ENCODE results near the gene C1S.
A peak's percentile ranks its signal among the peaks of the same experiment; 100 is the strongest.
"Not testable (repeated sequence)": the region's sequence is repeated elsewhere in the genome, so short reads cannot be mapped to it uniquely, and the experiment has no call there.

C1S gene

DNA sequence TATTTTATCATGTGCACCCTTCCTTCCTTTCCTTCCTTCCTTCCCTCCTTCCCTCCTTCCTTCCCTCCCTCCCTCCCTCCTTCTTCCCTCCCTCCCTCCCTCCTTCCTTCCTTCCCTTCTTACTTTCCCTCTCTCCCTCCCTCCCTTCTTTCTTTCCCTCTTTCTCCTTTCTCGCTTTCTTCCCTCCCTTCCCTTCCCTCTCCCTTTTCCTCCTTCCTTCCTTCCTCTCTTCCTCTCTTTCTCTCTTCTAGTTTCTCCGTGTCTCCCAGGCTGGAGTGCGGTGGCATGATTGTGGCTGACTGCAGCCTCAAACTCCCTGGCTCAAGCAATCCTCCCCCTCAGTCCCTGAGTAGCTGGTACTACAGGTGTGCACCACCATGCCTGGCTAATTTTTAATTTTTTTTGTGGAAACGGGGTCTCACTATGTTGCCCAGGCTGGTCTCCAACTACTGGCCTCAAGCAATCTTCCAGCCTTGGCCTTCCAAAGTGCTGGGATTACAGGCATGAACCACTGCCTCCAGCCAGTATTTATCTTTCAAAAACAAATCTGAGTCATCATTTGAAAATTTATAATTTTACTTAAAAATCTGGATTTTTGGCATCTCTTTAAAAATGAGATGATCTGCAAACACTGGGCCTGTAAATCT is 40.7 kb downstream of the C1S start:
- DNase-seq (ENCODE audit: low read depth in 2 of 2, low spot score in 1 of 2) = no peak

- DNase-seq (ENCODE audit: low read depth in 2 of 2, low spot score in 1 of 2) = no peak
Measured at GRCh38 chr12:7101694-7102131, 41.2 kb downstream of the C1S start.

DNA sequence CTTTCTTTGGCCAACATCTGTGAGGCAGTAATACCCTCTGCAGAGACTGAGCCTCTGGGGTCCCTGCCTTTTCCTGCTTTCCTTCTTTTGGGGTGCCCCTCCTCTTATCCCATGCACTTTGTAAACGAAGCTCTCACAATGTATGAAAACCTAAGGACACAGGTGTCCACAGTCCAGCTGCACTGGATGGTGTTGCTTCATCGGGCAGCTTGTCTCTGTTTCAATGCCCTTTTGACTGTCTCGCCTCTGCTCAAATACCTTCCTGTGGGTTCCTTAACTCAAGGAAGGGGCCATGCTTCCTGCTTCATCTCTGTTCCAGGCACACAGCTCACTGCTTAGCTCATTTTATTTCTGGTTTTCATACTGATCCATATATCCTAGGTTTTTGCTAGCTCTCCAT is 42.1 kb downstream of the C1S start:
- no peak for DNase-seq (ENCODE audit: low read depth in 2 of 2, low spot score in 1 of 2)

DNA sequence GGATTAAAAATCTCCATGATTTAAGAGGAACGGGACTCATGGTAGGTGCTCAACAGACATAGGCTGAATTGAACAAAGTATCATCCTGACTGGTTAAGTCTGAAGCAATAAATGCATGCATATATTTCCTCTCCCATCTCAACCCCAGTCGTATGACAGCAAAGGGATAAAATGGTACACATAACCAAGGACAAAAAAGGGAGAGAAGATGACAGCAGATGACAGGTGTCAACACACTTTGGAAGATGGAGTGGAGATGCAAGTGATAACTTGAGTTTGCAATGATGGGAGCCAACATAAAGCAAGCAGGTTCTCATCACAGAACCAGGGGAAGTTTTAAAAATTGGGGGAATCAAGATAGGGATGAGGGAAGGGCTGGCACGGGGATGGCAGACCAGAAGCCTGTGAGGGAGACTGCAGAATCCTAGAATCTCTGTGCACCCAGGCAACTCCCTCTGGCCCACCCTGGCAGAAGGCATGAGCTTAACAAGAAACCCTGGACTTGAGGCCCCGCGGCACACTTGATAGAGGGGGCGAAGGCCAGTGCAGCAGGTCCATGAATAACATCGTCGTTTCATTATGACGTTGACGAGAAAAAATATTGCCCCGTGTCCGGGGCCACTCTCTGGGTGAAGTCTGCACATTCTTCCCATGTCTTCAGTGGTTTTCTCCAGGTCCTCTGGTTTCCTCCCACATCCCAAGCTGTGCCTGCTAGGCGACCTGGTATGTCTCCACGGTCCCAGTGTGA is 43.5 kb downstream of the C1S start:
- no peak for DNase-seq (ENCODE audit: low read depth in 2 of 2, low spot score in 1 of 2)

DNA sequence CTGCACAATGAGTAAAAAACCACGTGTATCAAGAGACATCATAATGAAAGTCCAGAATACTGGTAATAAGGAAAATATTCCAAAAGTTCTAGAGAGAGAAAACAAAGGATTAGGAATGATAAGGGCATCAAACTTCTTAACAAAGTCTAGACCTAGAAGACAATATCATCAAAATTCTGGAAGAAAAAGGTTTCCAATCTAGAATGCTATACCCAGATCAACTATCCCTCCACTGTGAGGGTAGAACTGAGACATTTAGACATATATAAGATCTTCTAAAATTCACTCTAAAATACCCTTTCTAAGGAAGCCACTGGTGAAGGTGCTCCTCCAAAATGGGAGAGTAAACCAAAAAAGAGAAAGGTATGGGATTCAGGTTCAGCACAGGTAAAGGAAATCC is 45.6 kb downstream of the C1S start:
- DNase-seq (ENCODE audit: low read depth in 2 of 2, low spot score in 1 of 2) = no peak

DNA sequence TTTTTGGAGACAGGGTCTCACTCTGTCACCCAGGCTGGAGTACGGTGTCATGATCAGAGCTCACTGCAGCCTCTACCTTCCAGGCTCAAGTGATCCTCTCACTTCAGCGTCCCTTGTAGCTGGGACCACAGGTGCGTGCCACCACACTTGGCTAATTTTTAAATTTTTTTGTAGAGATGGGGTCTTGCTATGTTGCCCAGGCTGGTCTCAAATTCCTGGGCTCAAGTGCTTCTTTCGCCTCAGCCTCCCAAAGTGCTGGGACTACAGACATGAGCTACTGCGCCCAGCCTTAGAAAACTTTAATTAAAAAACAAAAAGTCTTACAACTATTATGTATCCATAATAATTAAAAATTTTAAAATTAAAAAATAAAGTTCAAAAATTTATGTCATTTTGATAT is 46.7 kb downstream of the C1S start:
- not testable (repeated sequence) for DNase-seq (ENCODE audit: low read depth in 2 of 2, low spot score in 1 of 2)

- DNase-seq (ENCODE audit: low read depth in 2 of 2, low spot score in 1 of 2) = no peak
Measured at GRCh38 chr12:7107636-7108002, 47.1 kb downstream of the C1S start.

DNA sequence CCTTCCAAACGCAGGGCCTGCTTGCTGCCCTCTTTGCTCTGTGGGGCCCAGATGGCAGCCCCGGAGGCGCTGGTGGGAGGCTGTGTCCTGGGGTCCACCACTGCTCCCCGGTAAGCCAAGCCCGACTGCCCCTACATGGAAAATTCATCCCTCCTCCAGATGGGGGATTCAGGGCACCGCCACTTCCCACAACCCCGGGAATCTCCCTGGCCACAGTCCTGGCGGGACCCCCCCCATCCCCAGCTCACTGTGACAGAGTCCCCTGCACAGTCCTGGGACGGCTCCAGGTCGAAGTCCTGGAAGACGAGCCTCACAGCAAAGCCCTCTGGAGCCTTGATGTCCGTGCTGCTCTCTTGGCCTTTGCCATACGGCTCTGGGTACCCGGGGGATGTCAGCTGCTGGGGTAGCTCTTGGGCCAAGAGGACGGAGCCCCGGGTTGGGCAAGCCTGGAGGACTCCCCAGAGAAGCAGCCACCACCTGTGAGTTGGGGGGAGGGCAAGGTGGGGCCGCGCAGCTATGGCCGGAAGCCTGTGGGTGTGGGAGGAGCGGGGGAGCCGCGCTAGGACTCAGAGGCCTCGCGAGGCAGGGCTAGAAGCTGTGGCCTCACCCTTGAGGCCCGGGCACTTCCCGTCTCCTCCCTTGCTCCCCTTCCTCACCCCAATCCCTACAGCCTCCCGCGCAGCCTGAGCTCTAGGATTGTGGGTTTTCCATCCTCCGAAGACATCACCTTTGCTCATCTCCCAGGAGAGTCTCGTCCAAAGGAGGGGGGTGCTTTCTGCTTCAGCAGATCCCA is 47.7 kb downstream of the C1S start:
- peak; percentile 31 to 56 for DNase-seq (ENCODE audit: low read depth in 2 of 2, low spot score in 1 of 2)

DNA sequence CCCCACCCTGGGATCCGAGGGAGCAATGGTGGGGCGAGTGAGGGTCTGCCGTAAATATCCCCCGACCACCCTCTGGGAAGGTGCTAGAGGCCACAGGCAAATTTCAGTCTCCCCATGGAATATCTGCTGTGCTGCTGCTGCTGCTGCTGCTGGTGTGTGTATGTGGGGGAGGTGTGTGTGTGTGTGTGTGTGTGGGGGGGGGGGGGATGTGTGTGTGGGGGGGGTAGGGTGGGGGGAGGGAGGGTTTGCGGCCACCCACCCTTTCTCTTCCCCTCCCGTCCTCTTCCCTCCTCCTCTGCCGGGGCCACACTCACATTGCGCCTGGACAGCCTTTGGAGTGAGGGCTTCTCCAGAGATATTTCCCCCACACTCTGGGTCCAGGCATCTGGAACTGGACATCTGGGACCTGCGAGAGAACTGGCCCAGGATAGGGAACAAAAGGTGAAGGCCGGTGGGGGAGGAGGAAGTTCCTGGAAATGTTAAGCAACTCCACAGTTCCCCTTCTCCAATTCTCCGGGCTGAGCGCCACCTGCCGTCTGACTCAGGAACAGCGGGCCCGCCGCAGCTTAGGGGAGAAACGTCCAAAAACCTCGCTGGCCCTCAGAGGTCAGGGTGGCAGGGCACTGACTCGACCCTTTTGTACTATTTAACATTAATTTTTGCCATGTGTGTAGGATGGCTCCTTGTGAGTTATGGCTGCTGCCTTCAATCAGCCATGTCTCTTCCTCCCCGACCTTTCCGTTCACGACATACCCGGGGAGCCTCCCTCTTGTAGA is 48.5 kb downstream of the C1S start, which contains the start of gene C1RL:
TSS of gene C1RL (minus strand) at position 419 of the 776 bp plus-strand sequence. CDS start at position 385, 34 bp downstream.
- DNase-seq (ENCODE audit: low read depth in 2 of 2, low spot score in 1 of 2) = peak; percentile 49 to 80

DNA sequence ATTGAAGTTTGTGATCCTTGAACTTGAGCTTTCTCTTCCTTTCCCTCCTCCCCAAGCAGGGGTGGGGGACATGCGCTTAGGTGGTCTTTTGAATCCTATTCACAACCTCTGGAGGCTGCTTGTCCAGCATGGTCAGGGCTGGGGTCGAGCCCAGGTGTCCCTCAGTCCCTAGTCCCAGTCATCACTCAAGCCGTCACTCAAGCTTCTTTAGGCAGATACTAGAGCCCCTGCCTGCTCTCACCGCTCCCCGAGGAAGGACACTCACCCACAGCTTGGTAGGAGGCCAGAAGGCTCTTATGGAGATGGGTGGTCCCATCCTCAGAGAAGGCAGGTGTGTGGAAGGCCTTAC is 49.0 kb downstream of the C1S start:
- no peak for DNase-seq (ENCODE audit: low read depth in 2 of 2, low spot score in 1 of 2)

- DNase-seq (ENCODE audit: low read depth in 2 of 2, low spot score in 1 of 2) = no peak
Measured at GRCh38 chr12:7110661-7111060, 50.1 kb downstream of the C1S start.

- no peak for DNase-seq (ENCODE audit: low read depth in 2 of 2, low spot score in 1 of 2)
Measured at GRCh38 chr12:7112041-7112440, 51.5 kb downstream of the C1S start.

DNA sequence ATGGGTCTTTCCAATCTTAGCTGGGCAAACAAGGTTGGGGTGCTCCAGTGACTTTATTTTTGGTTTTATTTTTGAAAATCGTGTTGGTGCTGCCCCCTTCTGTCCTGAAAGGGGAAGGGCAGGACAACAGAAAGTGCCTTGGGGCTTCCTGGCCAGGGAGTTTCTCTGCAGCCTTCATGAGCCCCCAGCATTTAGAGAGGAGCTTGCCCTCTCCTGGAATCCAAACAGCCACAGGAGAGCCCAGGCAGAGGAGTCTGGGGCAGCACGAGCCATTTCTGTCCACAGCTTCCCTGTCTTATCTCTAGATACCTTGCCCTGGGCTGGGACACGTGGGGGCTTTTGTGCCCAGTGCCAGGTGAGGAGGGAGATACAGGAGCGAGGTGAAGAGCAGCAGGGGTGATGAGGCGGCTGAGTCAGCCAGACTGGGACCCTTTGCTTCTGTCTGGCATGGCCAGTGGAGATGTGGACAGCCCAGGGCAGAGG is 52.9 kb downstream of the C1S start:
- DNase-seq (ENCODE audit: low read depth in 2 of 2, low spot score in 1 of 2) = no peak

- no peak for DNase-seq (ENCODE audit: low read depth in 2 of 2, low spot score in 1 of 2)
Measured at GRCh38 chr12:7114008-7114407, 53.5 kb downstream of the C1S start.

DNA sequence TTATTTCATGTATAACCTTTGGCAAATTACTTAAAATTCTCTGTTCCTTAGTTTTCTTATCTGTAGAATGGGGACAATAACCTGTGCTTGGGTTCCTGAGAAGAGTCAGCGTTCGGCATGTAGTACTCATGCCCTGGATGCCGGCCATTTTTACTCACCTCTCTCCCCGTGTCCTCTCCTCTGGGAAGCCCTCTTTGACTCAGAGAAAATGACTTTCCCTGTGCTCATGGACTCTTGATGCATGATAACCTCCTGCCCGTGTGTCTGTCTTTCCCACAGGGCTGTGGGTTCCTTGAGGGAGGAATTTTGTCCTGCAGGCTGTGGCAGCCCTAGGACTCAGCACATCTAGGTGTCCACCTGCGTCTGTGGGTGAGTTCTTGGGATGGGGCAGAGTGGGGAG is 54.3 kb downstream of the C1S start:
- no peak for DNase-seq (ENCODE audit: low read depth in 2 of 2, low spot score in 1 of 2)

DNA sequence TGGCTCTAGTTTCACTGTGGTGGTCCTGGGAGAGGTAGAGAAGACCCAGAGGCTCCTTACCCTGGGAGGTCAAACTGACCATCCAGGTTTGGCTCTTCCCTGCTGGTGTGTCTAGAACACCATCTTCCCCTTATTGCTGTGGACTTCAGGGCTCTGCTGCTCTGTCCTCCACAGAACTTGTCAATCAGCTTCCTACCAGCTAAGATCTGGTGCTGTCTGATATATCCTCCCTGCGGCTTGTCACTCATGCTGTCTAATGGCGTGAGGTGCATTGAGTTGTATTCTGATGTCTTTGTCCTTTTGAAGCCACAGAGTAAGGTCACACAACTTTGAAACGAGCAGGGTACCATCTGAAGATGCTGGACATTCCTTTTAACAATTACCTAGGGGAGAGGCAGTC is 55.7 kb downstream of the C1S start:
- DNase-seq (ENCODE audit: low read depth in 2 of 2, low spot score in 1 of 2) = no peak

DNA sequence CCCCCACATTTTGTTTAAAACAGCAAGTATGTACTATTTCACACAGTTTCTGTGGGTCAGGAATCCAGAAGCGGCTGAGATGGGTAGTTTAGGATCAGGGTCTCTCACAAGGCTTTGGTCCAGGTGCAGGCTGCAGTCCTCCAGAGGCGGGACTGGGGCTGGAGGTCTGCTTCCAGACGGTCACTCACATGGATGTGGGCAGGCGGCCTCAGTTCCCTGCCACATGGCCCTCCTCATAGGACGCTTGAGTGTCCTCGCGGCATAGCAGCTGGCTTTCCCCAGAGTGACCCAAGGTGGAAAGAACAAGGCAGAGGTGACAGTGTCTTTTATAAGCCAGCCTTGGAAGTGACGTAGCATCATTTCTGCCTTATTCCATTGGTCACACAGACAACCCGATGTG is 56.4 kb downstream of the C1S start:
- no peak for DNase-seq (ENCODE audit: low read depth in 2 of 2, low spot score in 1 of 2)

DNA sequence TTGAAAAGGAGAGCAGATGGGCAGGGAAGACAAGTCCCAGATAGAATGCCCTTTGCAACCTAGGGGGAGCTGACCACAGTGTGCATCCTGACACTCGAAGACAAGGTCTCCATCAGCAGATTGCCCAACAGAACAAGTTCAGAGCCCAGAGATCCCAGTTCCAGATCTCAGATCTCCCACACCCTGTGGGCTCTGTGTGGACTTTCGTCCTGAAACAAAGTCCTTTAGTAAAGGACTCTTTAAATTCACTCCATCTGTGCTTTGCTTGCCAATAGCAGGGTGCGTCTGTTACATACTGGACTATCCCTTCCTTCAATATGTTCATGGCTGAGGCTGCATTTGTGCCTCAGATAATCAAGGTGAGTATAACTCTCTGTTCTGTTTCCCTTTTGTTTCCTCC is 57.2 kb downstream of the C1S start:
- no peak for DNase-seq (ENCODE audit: low read depth in 2 of 2, low spot score in 1 of 2)

GRCh38 chr12:7118881-7119280 is 58.4 kb downstream of the C1S start:
- DNase-seq (ENCODE audit: low read depth in 2 of 2, low spot score in 1 of 2) = no peak

GRCh38 chr12:7120166-7120565 is 59.6 kb downstream of the C1S start:
- DNase-seq (ENCODE audit: low read depth in 2 of 2, low spot score in 1 of 2) = no peak

All from stimulated activated CD8-positive, alpha-beta memory T cell treated with anti-CD3 and anti-CD28 coated beads, Interleukin-4, amount 100 ng/mL, for 4 hours (primary cell).